Activated CD8-positive, alpha-beta T cell treated with anti-CD3 and anti-CD28 coated beads for 36 hours (primary cell): ENCODE data around the gene ZNF546. TPM values are rescaled to one million over a fixed set of nuclear protein-coding genes. Genes with fewer than 3 reads are reported as not detected.
"Not testable (repeated sequence)": the region's sequence is repeated elsewhere in the genome, so short reads cannot be mapped to it uniquely, and the experiment has no call there.

ENCODE experiments used
- ATAC-seq: fragments of 200-7000 bp; cut with Tn5 transposase; one replicate; pipeline ENCODE4 v1.10.0; 2021; ENCODE audit warnings: mild to moderate bottlenecking, moderate library complexity
- CTCF ChIA-PET: fragments of 350-600 bp; sonication (Branson Sonifier 250); formaldehyde crosslinking; loops from one replicate; lab custom pipeline; 2021; ENCODE audit warnings: antibody characterized with exemption; lab: Charles Lee
- POLR2A ChIA-PET: fragments of 350-600 bp; sonication (Branson Sonifier 250); formaldehyde crosslinking; loops from one replicate; lab custom pipeline; 2021; ENCODE audit warnings: antibody characterized with exemption; lab: Charles Lee
- DNase-seq: peaks from one replicate; pipeline ENCODE4 v3.0.0-alpha.2; 2020
- H3K27ac Mint-ChIP-seq: one replicate; pipeline ENCODE4 v1.8.0; 2021; ENCODE audit warnings: mild to moderate bottlenecking, mixed read lengths
- H3K27me3 Mint-ChIP-seq: one replicate; pipeline ENCODE4 v1.8.0; 2021; ENCODE audit warnings: mixed read lengths
- H3K36me3 Mint-ChIP-seq: one replicate; pipeline ENCODE4 v1.8.0; 2021; ENCODE audit warnings: low read depth, mixed read lengths
- H3K4me1 Mint-ChIP-seq: one replicate; pipeline ENCODE4 v1.8.0; 2021; ENCODE audit warnings: low read depth, mixed read lengths
- H3K4me3 Mint-ChIP-seq: one replicate; pipeline ENCODE4 v1.8.0; 2021; ENCODE audit warnings: mild to moderate bottlenecking, moderate library complexity, mixed read lengths
- H3K9me3 Mint-ChIP-seq: one replicate; pipeline ENCODE4 v1.8.0; 2021; ENCODE audit warnings: mixed read lengths
- intact Hi-C: fragments of 100-400 bp; cut with micrococcal nuclease; formaldehyde crosslinking; loops from one replicate; pipeline ENCODE4 v1.10.0; 2022
- total RNA-seq, 2 experiments: library from RNA; stranded (reverse); gene quantifications; one replicate each; pipeline ENCODE4 v1.2.3, GENCODE V29; 2021
- TF ChIP-seq, protein P1 (sequence below): fragments of 200-600 bp; IDR thresholded peaks from one replicate; pipeline ENCODE4 v1.8.0; 2022; ENCODE audit warnings: antibody characterized with exemption, mild to moderate bottlenecking

Gene ZNF546
- total RNA-seq, 2 experiments from 2014 or later = 5.2 to 5.6 TPM

GRCh38 chr19:39953915-39954314 lies 42.9 kb upstream of the ZNF546 start:
- ChIA-PET CTCF (interaction anchor here (0.9 to 1.7 kb wide), 3 partner anchors 10 to 17 kb away, joined by 5 to 17 read pairs (median 6); partner anchors contain the start of gene PSMC4), POLR2A (interaction anchor here (0.6 to 1.9 kb wide), 5 partner anchors 12 to 610 kb away, joined by 3 to 13 read pairs (median 3); partner anchors contain the start of genes PSMC4 and ZNF546)
- intact Hi-C loops = no loop called here
- H3K4me1 Mint-ChIP-seq = peaks cover 64% of the 10 kb centered on the region
- DNase-seq (no peak), ATAC-seq (peak; percentile 6)
- TF ChIP-seq, protein P1, sequence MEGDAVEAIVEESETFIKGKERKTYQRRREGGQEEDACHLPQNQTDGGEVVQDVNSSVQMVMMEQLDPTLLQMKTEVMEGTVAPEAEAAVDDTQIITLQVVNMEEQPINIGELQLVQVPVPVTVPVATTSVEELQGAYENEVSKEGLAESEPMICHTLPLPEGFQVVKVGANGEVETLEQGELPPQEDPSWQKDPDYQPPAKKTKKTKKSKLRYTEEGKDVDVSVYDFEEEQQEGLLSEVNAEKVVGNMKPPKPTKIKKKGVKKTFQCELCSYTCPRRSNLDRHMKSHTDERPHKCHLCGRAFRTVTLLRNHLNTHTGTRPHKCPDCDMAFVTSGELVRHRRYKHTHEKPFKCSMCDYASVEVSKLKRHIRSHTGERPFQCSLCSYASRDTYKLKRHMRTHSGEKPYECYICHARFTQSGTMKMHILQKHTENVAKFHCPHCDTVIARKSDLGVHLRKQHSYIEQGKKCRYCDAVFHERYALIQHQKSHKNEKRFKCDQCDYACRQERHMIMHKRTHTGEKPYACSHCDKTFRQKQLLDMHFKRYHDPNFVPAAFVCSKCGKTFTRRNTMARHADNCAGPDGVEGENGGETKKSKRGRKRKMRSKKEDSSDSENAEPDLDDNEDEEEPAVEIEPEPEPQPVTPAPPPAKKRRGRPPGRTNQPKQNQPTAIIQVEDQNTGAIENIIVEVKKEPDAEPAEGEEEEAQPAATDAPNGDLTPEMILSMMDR = no peak
- H3K9me3 Mint-ChIP-seq = peaks cover 2% of the 10 kb centered on the region
- H3K27me3 Mint-ChIP-seq = no peaks in the 10 kb centered on the region
- H3K4me3 Mint-ChIP-seq = peak overlapping the region; percentile 42
- peaks cover 11% of the 10 kb centered on the region for H3K36me3 Mint-ChIP-seq
- peak overlapping the region; percentile 98 for H3K27ac Mint-ChIP-seq

DNA sequence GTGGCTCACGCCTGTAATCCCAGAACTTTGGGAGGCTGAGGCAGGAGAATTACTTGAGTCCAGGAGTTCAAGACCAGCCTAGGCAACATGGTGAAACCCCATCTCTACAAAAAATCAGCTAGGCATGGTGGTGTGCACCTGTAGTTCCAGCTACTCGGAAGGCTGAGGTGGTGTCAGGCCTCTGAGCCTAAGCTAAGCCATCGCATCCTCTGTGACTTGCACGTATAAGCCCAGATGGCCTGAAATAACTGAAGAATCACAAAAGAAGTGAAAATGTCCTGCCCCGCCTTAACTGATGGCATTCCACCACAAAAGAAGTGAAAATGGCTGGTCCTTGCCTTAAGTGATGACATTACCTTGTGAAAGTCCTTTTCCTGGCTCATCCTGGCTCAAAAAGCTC lies 39.0 kb upstream of the ZNF546 start:
- POLR2A ChIA-PET = interaction anchor here (0.6 to 1.8 kb wide), 3 partner anchors 13 to 623 kb away, joined by 3 to 7 read pairs (median 3); partner anchors contain the start of gene PSMC4
- Mint-ChIP-seq H3K4me1 (peaks cover 45% of the 10 kb centered on the region), H3K27ac (peak overlapping the region; percentile 63)
- DNase-seq, H3K4me3 Mint-ChIP-seq, H3K9me3 Mint-ChIP-seq, intact Hi-C loops, H3K36me3 Mint-ChIP-seq, ATAC-seq, H3K27me3 Mint-ChIP-seq: not testable (repeated sequence)
- CTCF ChIA-PET = interaction anchor here (1.4 kb wide), 1 partner anchor 12 kb away, joined by 5 read pairs; no protein-coding TSS in a partner anchor

DNA sequence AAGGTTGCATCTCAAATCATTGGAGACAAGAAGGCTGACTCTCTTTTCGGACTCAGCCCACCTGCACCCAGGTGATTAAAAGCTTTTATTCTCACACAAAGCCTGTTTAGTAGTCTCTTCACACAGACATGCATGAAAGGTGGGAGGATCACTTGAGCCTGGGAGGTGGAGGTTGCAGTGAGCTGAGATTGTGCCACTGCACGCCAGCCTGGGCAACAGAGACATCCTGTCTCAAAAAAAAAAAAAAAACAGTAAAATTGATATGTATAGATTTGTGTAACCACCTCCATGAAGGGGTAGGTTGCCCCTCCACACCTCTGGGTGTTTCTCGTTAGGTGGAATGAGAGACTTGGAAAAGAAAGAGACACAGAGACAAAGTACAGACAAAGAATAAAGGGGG lies 37.9 kb upstream of the ZNF546 start:
- DNase-seq (peak; percentile 35), ATAC-seq (peak; percentile 67)
- Mint-ChIP-seq H3K4me1 (peaks cover 37% of the 10 kb centered on the region), H3K27ac (peak overlapping the region; percentile 86), H3K4me3 (peak overlapping the region; percentile 65)
- H3K27me3 Mint-ChIP-seq, H3K9me3 Mint-ChIP-seq, H3K36me3 Mint-ChIP-seq, intact Hi-C loops: not testable (repeated sequence)
- POLR2A ChIA-PET = interaction anchor here (1.0 kb wide), 1 partner anchor 121 kb away, joined by 3 read pairs; no protein-coding TSS in a partner anchor
- CTCF ChIA-PET = interaction anchor here (1.1 kb wide), 1 partner anchor 12 kb away, joined by 4 read pairs; the partner anchor contains the start of gene PSMC4

GRCh38 chr19:39959407-39959806 lies 37.5 kb upstream of the ZNF546 start:
- ATAC-seq, POLR2A ChIA-PET, intact Hi-C loops, H3K36me3 Mint-ChIP-seq, H3K27me3 Mint-ChIP-seq, DNase-seq, H3K9me3 Mint-ChIP-seq: not testable (repeated sequence)
- peaks cover 36% of the 10 kb centered on the region for H3K4me1 Mint-ChIP-seq
- peak overlapping the region; percentile 65 for H3K4me3 Mint-ChIP-seq
- peak overlapping the region; percentile 86 for H3K27ac Mint-ChIP-seq
- CTCF ChIA-PET = interaction anchor here (1.1 kb wide), 1 partner anchor 11 kb away, joined by 4 read pairs; the partner anchor contains the start of gene PSMC4

GRCh38 chr19:39963898-39964297 lies 33.0 kb upstream of the ZNF546 start:
- ATAC-seq (no peak), DNase-seq (no peak)
- TF ChIP-seq, protein P1 = no peak
- no peak overlapping the region for H3K4me3 Mint-ChIP-seq
- intact Hi-C loops = no loop called here
- H3K36me3 Mint-ChIP-seq = peaks cover 17% of the 10 kb centered on the region
- peaks cover 33% of the 10 kb centered on the region for H3K4me1 Mint-ChIP-seq
- CTCF ChIA-PET = no interaction called here
- no peaks in the 10 kb centered on the region for H3K27me3 Mint-ChIP-seq
- POLR2A ChIA-PET = no interaction called here
- no peak overlapping the region for H3K27ac Mint-ChIP-seq
- no peaks in the 10 kb centered on the region for H3K9me3 Mint-ChIP-seq

GRCh38 chr19:39966617-39967016 lies 30.2 kb upstream of the ZNF546 start:
- DNase-seq = no peak
- CTCF ChIA-PET = no interaction called here
- Mint-ChIP-seq H3K4me1 (peaks cover 26% of the 10 kb centered on the region), H3K36me3 (peaks cover 26% of the 10 kb centered on the region), H3K27me3 (no peaks in the 10 kb centered on the region), H3K27ac (no peak overlapping the region), H3K4me3 (no peak overlapping the region), H3K9me3 (peaks cover 2% of the 10 kb centered on the region)
- POLR2A ChIA-PET = interaction anchor here (0.6 kb wide), 1 partner anchor 291 kb away, joined by 3 read pairs; no protein-coding TSS in a partner anchor
- intact Hi-C loops = no loop called here
- TF ChIP-seq, protein P1 = no peak
- no peak for ATAC-seq
